HepG2 (cell line): Measurements from ENCODE around the gene ZC3H14. TPM values are rescaled to one million over a fixed set of nuclear protein-coding genes. Genes with fewer than 3 reads are reported as not detected.

ENCODE experiments used
- ATAC-seq: fragments of 200-7000 bp; cut with Tn5 transposase; 3 replicates; pipeline ENCODE4 v1.9.1; 2020; ENCODE audit warnings: mild to moderate bottlenecking, moderate library complexity
- BruUV-seq: library from RNA; stranded (reverse); fragments of 400-500 nt; replicated peaks from 2 replicates; lab custom pipeline; 2021; lab: Mats Ljungman, UMichigan
- CTCF ChIA-PET: fragments of 300-600 bp; formaldehyde crosslinking; extraction: SDS; loops from one replicate; lab custom pipeline; 2021; ENCODE audit warnings: low total read pairs, inconsistent platforms, low intra/inter-chr PET ratio; lab: Yijun Ruan, JAX
- POLR2A ChIA-PET: fragments of 350-600 bp; sonication (Branson Sonifier 250); formaldehyde crosslinking; loops from one replicate; lab custom pipeline; 2020; ENCODE audit warnings: antibody characterized with exemption, inconsistent platforms; lab: Yijun Ruan, JAX
- DNase-seq: peaks from one replicate; pipeline ENCODE4 v3.0.0-alpha.2; 2015; ENCODE audit warnings: low spot score
- FAIRE-seq: peaks from 3 replicates; lab custom pipeline; 2011; peaks lifted over from hg19 to GRCh38; lab: Jason Lieb, UNC
- H2AFZ ChIP-seq: one replicate; pipeline ENCODE4 v1.6.1; 2011; ENCODE audit warnings: low read length, inconsistent platforms
- H3K27ac ChIP-seq: fragments of 300-600 bp; 3 replicates; pipeline ENCODE4 v1.8.0; 2011; ENCODE audit warnings: mixed run types, mild to moderate bottlenecking, mixed read lengths, low read length, inconsistent platforms; ENCODE audit not compliant: insufficient read depth; ENCODE audit errors: extremely low read length
- H3K27me3 ChIP-seq, 2 experiments: fragments of 200-600 bp in 1 of 2; 2 replicates in 1 of 2; 3 replicates in 1 of 2; pipeline versions ENCODE4 v1.6.0 to v1.8.0; 2011; ENCODE audit warnings: low read length in 2 of 2, mild to moderate bottlenecking in 2 of 2, moderate library complexity in 2 of 2, inconsistent platforms in 1 of 2; ENCODE audit not compliant: insufficient read depth in 2 of 2, control insufficient read depth in 1 of 2
- H3K36me3 ChIP-seq, 2 experiments: fragments of 200-600 bp in 1 of 2; replicated peaks in 1 of 2; 2 replicates in 1 of 2; 3 replicates in 1 of 2; pipeline versions ENCODE4 v1.5.1 to v1.8.0; 2011; ENCODE audit warnings: low read length in 2 of 2, inconsistent platforms in 1 of 2; ENCODE audit not compliant: insufficient read depth in 2 of 2, control insufficient read depth in 1 of 2
- H3K4me1 ChIP-seq: 2 replicates; pipeline ENCODE4 v1.5.1; 2012; ENCODE audit warnings: low read length, inconsistent platforms; ENCODE audit not compliant: insufficient read depth
- H3K4me2 ChIP-seq: 2 replicates; pipeline ENCODE4 v1.6.0; 2011; ENCODE audit warnings: low read depth, low read length, inconsistent platforms
- H3K4me3 ChIP-seq, 3 experiments: fragments of 200-600 bp in 1 of 3; sonication (generic), shearing (Covaris generic) in 1 of 3; replicated peaks in 1 of 3; 2 replicates each; pipeline ENCODE4 v1.5.1; 2011 to 2016; ENCODE audit warnings: low read length in 3 of 3, inconsistent platforms in 2 of 3, low read depth in 2 of 3, mild to moderate bottlenecking in 2 of 3, control low read depth in 1 of 3, mixed read lengths in 1 of 3; ENCODE audit not compliant: insufficient read depth in 1 of 3
- H3K79me2 ChIP-seq: one replicate; pipeline ENCODE4 v1.6.1; 2011; ENCODE audit warnings: low read length, inconsistent platforms; ENCODE audit not compliant: insufficient read depth
- H3K9ac ChIP-seq: 2 replicates; pipeline ENCODE4 v1.6.0; 2011; ENCODE audit warnings: mild to moderate bottlenecking, low read depth, low read length, inconsistent platforms; ENCODE audit not compliant: insufficient read depth
- H3K9me3 ChIP-seq: 2 replicates; pipeline ENCODE4 v1.5.1; 2012; ENCODE audit warnings: mild to moderate bottlenecking, low read length
- H4K20me1 ChIP-seq: 2 replicates; pipeline ENCODE4 v1.6.0; 2011; ENCODE audit warnings: inconsistent platforms, mild to moderate bottlenecking, low read length, moderate library complexity; ENCODE audit not compliant: insufficient read depth
- ADNP ChIP-seq: sonication (generic); formaldehyde crosslinking; IDR thresholded peaks from 2 replicates; pipeline ENCODE4 v1.4.0; 2020; ENCODE audit warnings: missing genetic modification reagents
- CCDC6 ChIP-seq: sonication (generic); formaldehyde crosslinking; IDR thresholded peaks from 2 replicates; pipeline ENCODE4 v1.8.1; 2022; ENCODE audit warnings: mild to moderate bottlenecking, missing genetic modification reagents, moderate library complexity
- CEBPB ChIP-seq: IDR thresholded peaks from 2 replicates; pipeline ENCODE4 v1.6.1; 2011; ENCODE audit warnings: low read depth, low read length, improper control_type of control experiment, borderline replicate concordance
- PITX1 ChIP-seq: sonication (generic); formaldehyde crosslinking; IDR thresholded peaks from 2 replicates; pipeline ENCODE4 v1.5.1; 2020; ENCODE audit warnings: mild to moderate bottlenecking, missing genetic modification reagents
- PRDM10 ChIP-seq: sonication (generic); formaldehyde crosslinking; IDR thresholded peaks from 2 replicates; pipeline ENCODE4 v1.4.0; 2020; ENCODE audit warnings: low read depth, missing genetic modification reagents
- SOX5 ChIP-seq: IDR thresholded peaks from 2 replicates; pipeline ENCODE4 v1.6.1; 2016; ENCODE audit warnings: borderline replicate concordance
- WGBS: methylation state at CpG from one replicate; pipeline ENCODE4 v1.1.6; 2017; ENCODE audit warnings: low lambda C conversion rate; 5-methylcytosine and 5-hydroxymethylcytosine counted together
- in situ Hi-C: cut with HindIII; loops from 2 replicates; pipeline ENCODE4 v1.10.0; 2017; ENCODE audit warnings: low pct_unique_long_range_greater_than_20kb; ENCODE audit not compliant: extremely low pct_ligation_motif_present
- intact Hi-C: fragments of 100-400 bp; cut with micrococcal nuclease; formaldehyde crosslinking; loops from one replicate; pipeline ENCODE4 v1.10.0; 2022; ENCODE audit not compliant: unreplicated experiment
- polyA plus RNA-seq, 8 experiments: library from polyadenylated mRNA; depleted of rRNA in 3 of 8; stranded (reverse) in 7 of 8; unstranded in 1 of 8; fragments of >200 nt; fragmentation: Illumina TruSeq in 4 of 8; extraction: Trizol in 4 of 8; gene quantifications; 2 replicates each; pipeline versions ENCODE4 v1.2.1 to v1.2.3, GENCODE V29; 2011 to 2016; ENCODE audit warnings: low read depth in 4 of 8, missing spikeins in 1 of 8, mixed read lengths in 1 of 8; ENCODE audit not compliant: insufficient read depth in 1 of 8
- total RNA-seq, 5 experiments: library from RNA; depleted of rRNA; stranded (reverse); fragments of >200 nt; fragmentation: Illumina TruSeq; extraction: Trizol; gene quantifications; 2 replicates each; pipeline ENCODE4 v1.2.3, GENCODE V29; 2016; ENCODE audit warnings: low read depth in 1 of 5
- TF ChIP-seq, protein P1 (sequence below): sonication (generic); formaldehyde crosslinking; IDR thresholded peaks from 2 replicates; pipeline ENCODE4 v1.5.0; 2020; ENCODE audit warnings: mild to moderate bottlenecking, missing genetic modification reagents, borderline replicate concordance
- TF ChIP-seq, protein P2 (sequence below): sonication (generic); formaldehyde crosslinking; IDR thresholded peaks from 2 replicates; pipeline ENCODE4 v1.9.0; 2021; ENCODE audit warnings: missing genetic modification reagents, mild to moderate bottlenecking, borderline replicate concordance
- TF ChIP-seq, protein P3 (sequence below): sonication (generic); formaldehyde crosslinking; IDR thresholded peaks from 2 replicates; pipeline ENCODE4 v1.9.0; 2022; ENCODE audit warnings: low read depth, missing genetic modification reagents

Gene ZC3H14
- total and polyA plus RNA-seq, 2 of the 13 experiments (the other 11 are each of a cell fraction or from before 2014, with no cell fraction given): 65.1 to 67.5 TPM

DNA sequence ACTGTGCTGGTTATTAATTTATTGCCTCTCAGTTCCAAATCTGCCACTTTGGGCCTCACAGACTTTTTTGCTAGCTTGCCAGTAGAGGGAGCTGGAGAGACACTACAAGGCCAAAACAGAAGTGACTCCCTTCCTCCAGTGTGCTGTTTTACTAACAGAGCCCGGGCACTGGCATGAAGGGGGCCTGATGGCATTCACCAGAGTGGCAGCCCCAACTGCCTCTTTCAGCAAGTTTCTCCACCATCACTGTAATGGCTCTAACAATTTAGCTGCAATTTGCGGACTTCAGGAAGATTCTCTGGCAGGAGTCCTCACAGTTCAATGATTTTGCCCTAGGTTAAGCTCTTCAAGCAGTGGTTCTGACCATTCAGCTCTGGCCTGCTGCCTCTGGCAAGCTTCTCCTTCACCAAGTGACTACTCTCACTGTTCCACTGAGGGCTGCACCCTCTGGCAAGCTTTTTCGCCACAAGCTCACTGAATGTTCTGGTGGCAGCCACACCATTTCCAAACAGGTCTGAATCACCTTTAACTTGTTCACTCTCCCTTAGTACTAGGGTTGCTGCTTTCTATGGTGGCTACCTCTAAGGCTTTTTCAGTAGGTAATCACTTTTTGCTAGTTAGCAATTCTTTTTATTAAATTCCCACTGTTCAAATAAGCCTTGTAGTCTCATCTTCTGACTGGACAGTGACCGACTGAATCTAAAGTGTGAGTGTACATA is 104.9 kb downstream of the ZC3H14 start:
- H3K27ac ChIP-seq: no peak overlapping the region
- POLR2A ChIA-PET: no interaction called here
- no peak for FAIRE-seq
- TF ChIP-seq, protein P1, sequence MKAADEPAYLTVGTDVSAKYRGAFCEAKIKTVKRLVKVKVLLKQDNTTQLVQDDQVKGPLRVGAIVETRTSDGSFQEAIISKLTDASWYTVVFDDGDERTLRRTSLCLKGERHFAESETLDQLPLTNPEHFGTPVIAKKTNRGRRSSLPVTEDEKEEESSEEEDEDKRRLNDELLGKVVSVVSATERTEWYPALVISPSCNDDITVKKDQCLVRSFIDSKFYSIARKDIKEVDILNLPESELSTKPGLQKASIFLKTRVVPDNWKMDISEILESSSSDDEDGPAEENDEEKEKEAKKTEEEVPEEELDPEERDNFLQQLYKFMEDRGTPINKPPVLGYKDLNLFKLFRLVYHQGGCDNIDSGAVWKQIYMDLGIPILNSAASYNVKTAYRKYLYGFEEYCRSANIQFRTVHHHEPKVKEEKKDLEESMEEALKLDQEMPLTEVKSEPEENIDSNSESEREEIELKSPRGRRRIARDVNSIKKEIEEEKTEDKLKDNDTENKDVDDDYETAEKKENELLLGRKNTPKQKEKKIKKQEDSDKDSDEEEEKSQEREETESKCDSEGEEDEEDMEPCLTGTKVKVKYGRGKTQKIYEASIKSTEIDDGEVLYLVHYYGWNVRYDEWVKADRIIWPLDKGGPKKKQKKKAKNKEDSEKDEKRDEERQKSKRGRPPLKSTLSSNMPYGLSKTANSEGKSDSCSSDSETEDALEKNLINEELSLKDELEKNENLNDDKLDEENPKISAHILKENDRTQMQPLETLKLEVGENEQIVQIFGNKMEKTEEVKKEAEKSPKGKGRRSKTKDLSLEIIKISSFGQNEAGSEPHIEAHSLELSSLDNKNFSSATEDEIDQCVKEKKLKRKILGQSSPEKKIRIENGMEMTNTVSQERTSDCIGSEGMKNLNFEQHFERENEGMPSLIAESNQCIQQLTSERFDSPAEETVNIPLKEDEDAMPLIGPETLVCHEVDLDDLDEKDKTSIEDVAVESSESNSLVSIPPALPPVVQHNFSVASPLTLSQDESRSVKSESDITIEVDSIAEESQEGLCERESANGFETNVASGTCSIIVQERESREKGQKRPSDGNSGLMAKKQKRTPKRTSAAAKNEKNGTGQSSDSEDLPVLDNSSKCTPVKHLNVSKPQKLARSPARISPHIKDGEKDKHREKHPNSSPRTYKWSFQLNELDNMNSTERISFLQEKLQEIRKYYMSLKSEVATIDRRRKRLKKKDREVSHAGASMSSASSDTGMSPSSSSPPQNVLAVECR (CRISPR knock-in tag): no peak
- TF ChIP-seq PRDM10 (no peak), PITX1 (no peak), ADNP (CRISPR knock-in tag) (no peak), SOX5 (no peak), CEBPB (no peak), CCDC6 (no peak)
- TF ChIP-seq, protein P2, sequence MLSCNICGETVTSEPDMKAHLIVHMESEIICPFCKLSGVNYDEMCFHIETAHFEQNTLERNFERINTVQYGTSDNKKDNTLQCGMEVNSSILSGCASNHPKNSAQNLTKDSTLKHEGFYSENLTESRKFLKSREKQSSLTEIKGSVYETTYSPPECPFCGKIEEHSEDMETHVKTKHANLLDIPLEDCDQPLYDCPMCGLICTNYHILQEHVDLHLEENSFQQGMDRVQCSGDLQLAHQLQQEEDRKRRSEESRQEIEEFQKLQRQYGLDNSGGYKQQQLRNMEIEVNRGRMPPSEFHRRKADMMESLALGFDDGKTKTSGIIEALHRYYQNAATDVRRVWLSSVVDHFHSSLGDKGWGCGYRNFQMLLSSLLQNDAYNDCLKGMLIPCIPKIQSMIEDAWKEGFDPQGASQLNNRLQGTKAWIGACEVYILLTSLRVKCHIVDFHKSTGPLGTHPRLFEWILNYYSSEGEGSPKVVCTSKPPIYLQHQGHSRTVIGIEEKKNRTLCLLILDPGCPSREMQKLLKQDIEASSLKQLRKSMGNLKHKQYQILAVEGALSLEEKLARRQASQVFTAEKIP (CRISPR knock-in tag): no peak
- TF ChIP-seq, protein P3, sequence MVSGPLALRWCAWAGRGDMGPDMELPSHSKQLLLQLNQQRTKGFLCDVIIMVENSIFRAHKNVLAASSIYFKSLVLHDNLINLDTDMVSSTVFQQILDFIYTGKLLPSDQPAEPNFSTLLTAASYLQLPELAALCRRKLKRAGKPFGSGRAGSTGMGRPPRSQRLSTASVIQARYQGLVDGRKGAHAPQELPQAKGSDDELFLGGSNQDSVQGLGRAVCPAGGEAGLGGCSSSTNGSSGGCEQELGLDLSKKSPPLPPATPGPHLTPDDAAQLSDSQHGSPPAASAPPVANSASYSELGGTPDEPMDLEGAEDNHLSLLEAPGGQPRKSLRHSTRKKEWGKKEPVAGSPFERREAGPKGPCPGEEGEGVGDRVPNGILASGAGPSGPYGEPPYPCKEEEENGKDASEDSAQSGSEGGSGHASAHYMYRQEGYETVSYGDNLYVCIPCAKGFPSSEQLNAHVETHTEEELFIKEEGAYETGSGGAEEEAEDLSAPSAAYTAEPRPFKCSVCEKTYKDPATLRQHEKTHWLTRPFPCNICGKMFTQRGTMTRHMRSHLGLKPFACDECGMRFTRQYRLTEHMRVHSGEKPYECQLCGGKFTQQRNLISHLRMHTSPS (CRISPR knock-in tag): no peak

More for the DNA sequence above, 104.9 kb downstream of the ZC3H14 start:
- Histone ChIP-seq H2AFZ (no peak overlapping the region), H4K20me1 (no peaks in the 10 kb centered on the region), H3K9ac (no peak overlapping the region), H3K27me3 (no peaks in the 10 kb centered on the region), H3K9me3 (no peaks in the 10 kb centered on the region), H3K36me3 (no peaks in the 10 kb centered on the region), H3K4me2 (peak overlapping the region; percentile 58), H3K4me3 (no peak overlapping the region), H3K79me2 (no peaks in the 10 kb centered on the region), H3K4me1 (peaks cover 19% of the 10 kb centered on the region)
- intact Hi-C loops (loop anchor here (1.0 kb wide), 2 partner anchors 201 to 263 kb away; no protein-coding TSS in a partner anchor), in situ Hi-C loops (loop anchor here (10.0 kb wide), 1 partner anchor 347 kb away; no protein-coding TSS in a partner anchor)
- DNase-seq (peak; percentile 70), ATAC-seq (peak; percentile 87)
- 38% methylated on average over 4 of the region's 4 CpGs for WGBS
- BruUV-seq: no TSS peak
- CTCF ChIA-PET: interaction anchor here (0.7 to 1.6 kb wide), 3 partner anchors 201 to 345 kb away, joined by 4 to 11 read pairs (median 9); no protein-coding TSS in a partner anchor
